ENCODE results near the gene SPSB4. TPM values are rescaled to one million over a fixed set of nuclear protein-coding genes. Genes with fewer than 3 reads are reported as not detected.

SPSB4 gene
- total RNA-seq, 2 donors from 2014 or later = 7.5 to 8.2 TPM

DNA sequence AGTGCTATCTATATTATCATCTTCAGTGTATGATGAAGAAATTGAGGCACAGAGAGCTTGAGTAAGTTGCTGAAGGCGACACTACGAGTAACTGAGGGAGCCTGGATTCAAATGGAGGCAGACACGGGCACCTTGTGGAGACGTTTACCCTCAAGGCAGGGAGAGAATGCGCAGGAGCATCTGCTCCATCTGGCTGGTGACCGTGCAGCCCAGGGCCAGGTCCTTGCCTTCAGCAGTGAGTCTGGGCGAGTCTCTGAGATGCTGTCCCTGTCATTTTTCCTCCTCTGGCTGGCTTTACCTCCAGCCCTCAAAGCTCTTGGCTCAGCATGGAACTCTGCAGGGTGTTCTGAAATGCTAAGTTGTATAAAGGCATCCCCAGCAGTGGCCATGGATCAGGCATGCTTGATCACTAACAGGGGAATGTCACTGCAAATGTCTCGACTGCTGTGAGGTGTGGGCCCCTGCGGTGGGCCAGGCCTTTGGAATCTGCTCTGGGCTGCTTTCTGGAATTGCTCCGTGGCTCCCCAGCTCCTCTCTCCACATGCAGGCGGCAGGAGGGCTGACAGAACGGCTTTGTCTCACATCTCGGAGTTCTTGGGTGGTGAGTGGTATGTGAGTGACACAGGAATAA, 19.7 kb downstream of the SPSB4 start:
- H3K9me3 Mint-ChIP-seq = no peaks in the 10 kb centered on the region
- Histone ChIP-seq H3K27ac (ENCODE audit: low read depth, low read length) (peak overlapping the region; percentile 80), H3K4me1 (ENCODE audit: control insufficient read depth, insufficient read depth, low read length) (peaks cover 8% of the 10 kb centered on the region), H3K4me3 (ENCODE audit: low read length) (no peak overlapping the region), H3K9ac (ENCODE audit: extremely low read depth, low read length, poor library complexity, severe bottlenecking) (no peak overlapping the region), H3K27me3 (ENCODE audit: control insufficient read depth, insufficient read depth, low read length, poor library complexity, severe bottlenecking) (peaks cover 15% of the 10 kb centered on the region), H3K9me3 (ENCODE audit: control insufficient read depth, low read length) (no peaks in the 10 kb centered on the region), H3K36me3 (ENCODE audit: control insufficient read depth, insufficient read depth, low read length) (no peaks in the 10 kb centered on the region)
- DNase-seq = peak; percentile 97
- H3K36me3 Mint-ChIP-seq (ENCODE audit: low read depth) = peaks cover 4% of the 10 kb centered on the region
- WGBS, 2 experiments (ENCODE audit: insufficient coverage in 1 of 2, insufficient read length in 1 of 2) = 8 to 18% methylated on average over 7 to 13 of the region's 13 CpGs
- no peak overlapping the region for H3K4me3 Mint-ChIP-seq
- TF ChIP-seq, protein P1, sequence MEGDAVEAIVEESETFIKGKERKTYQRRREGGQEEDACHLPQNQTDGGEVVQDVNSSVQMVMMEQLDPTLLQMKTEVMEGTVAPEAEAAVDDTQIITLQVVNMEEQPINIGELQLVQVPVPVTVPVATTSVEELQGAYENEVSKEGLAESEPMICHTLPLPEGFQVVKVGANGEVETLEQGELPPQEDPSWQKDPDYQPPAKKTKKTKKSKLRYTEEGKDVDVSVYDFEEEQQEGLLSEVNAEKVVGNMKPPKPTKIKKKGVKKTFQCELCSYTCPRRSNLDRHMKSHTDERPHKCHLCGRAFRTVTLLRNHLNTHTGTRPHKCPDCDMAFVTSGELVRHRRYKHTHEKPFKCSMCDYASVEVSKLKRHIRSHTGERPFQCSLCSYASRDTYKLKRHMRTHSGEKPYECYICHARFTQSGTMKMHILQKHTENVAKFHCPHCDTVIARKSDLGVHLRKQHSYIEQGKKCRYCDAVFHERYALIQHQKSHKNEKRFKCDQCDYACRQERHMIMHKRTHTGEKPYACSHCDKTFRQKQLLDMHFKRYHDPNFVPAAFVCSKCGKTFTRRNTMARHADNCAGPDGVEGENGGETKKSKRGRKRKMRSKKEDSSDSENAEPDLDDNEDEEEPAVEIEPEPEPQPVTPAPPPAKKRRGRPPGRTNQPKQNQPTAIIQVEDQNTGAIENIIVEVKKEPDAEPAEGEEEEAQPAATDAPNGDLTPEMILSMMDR (conservative IDR thresholded peaks at IDR 0.05) = no peak
- peak overlapping the region; percentile 79 for H3K27ac Mint-ChIP-seq
- peaks cover 43% of the 10 kb centered on the region for H3K4me1 Mint-ChIP-seq
- H3K27me3 Mint-ChIP-seq (ENCODE audit: insufficient read depth) = peaks cover 41% of the 10 kb centered on the region

DNA sequence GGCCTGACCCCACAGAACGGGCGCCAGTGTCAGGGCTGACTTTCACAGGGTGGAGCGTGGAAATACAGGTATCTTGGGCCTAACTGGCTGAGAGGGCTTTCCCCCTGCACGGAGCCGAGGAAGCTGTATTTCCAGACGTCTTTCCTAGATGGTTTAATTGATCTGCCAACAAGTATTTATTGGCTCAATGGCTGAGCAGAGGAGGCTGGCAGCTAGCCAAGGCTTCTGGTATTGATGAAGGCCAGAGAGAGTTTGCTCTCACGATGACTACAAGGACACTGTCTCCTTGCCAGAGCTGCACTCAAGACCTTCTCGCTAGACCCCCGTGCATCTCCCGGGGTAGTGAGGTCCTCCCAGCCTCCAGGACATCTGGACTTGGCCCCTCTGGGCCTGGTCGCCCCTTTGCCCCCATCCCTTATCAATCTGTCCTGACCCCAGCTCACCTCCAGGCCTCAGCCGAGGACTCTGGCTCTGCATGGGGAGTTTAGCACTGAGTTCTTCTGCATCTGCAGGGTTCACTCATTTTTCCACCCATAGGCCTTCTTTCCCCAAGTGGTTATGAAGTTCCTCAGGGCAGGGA, 20.6 kb downstream of the SPSB4 start:
- peak overlapping the region; percentile 80 for H3K27ac ChIP-seq (ENCODE audit: low read depth, low read length)
- H3K4me3 ChIP-seq (ENCODE audit: low read length) = no peak overlapping the region
- H3K27me3 ChIP-seq (ENCODE audit: control insufficient read depth, insufficient read depth, low read length, poor library complexity, severe bottlenecking) = peaks cover 15% of the 10 kb centered on the region
- WGBS, 2 experiments (ENCODE audit: insufficient coverage in 1 of 2, insufficient read length in 1 of 2) = 76 to 80% methylated on average over 11 to 12 of the region's 12 CpGs
- H3K27me3 Mint-ChIP-seq (ENCODE audit: insufficient read depth) = peaks cover 41% of the 10 kb centered on the region
- peak; percentile 68 for DNase-seq
- peaks cover 51% of the 10 kb centered on the region for H3K4me1 Mint-ChIP-seq
- H3K4me1 ChIP-seq (ENCODE audit: control insufficient read depth, insufficient read depth, low read length) = peaks cover 14% of the 10 kb centered on the region
- TF ChIP-seq, protein P1 (conservative IDR thresholded peaks at IDR 0.05) = no peak
- no peaks in the 10 kb centered on the region for H3K9me3 Mint-ChIP-seq
- H3K36me3 ChIP-seq (ENCODE audit: control insufficient read depth, insufficient read depth, low read length) = no peaks in the 10 kb centered on the region
- no peaks in the 10 kb centered on the region for H3K9me3 ChIP-seq (ENCODE audit: control insufficient read depth, low read length)
- H3K9ac ChIP-seq (ENCODE audit: extremely low read depth, low read length, poor library complexity, severe bottlenecking) = no peak overlapping the region
- H3K4me3 Mint-ChIP-seq = no peak overlapping the region
- no peak overlapping the region for H3K27ac Mint-ChIP-seq
- peaks cover 2% of the 10 kb centered on the region for H3K36me3 Mint-ChIP-seq (ENCODE audit: low read depth)

DNA sequence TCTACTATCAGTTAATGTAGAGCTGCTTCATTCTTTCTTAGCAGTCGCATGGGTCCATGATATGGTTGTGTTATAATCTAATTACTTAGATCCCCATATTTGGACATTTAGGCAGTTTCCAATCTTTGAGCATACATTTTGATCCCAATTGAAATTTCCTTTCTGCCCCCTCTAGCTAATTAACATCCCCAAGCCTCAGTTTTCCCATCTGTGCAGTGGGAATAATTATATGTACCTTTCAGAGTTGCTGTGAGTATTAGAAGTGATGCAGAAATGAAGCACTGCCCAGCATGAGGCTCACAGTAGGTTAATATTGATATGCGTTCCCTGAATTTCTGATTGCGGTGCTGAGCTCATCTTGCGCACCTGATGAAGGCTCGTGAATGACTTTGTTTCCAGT, 21.8 kb downstream of the SPSB4 start:
- H3K36me3 ChIP-seq (ENCODE audit: control insufficient read depth, insufficient read depth, low read length) = no peaks in the 10 kb centered on the region
- H3K9me3 ChIP-seq (ENCODE audit: control insufficient read depth, low read length) = no peaks in the 10 kb centered on the region
- no peaks in the 10 kb centered on the region for H3K9me3 Mint-ChIP-seq
- peaks cover 61% of the 10 kb centered on the region for H3K4me1 Mint-ChIP-seq
- TF ChIP-seq, protein P1 (conservative IDR thresholded peaks at IDR 0.05) = no peak
- H3K36me3 Mint-ChIP-seq (ENCODE audit: low read depth) = no peaks in the 10 kb centered on the region
- no peak overlapping the region for H3K27ac ChIP-seq (ENCODE audit: low read depth, low read length)
- 95 to 100% methylated on average over 1 to 4 of the region's 5 CpGs for WGBS, 2 experiments (ENCODE audit: insufficient coverage in 1 of 2, insufficient read length in 1 of 2)
- no peak for DNase-seq
- H3K4me1 ChIP-seq (ENCODE audit: control insufficient read depth, insufficient read depth, low read length) = peaks cover 22% of the 10 kb centered on the region
- H3K27ac Mint-ChIP-seq = no peak overlapping the region
- H3K4me3 ChIP-seq (ENCODE audit: low read length) = no peak overlapping the region
- H3K9ac ChIP-seq (ENCODE audit: extremely low read depth, low read length, poor library complexity, severe bottlenecking) = no peak overlapping the region
- no peak overlapping the region for H3K4me3 Mint-ChIP-seq
- H3K27me3 ChIP-seq (ENCODE audit: control insufficient read depth, insufficient read depth, low read length, poor library complexity, severe bottlenecking) = peaks cover 8% of the 10 kb centered on the region
- H3K27me3 Mint-ChIP-seq (ENCODE audit: insufficient read depth) = peaks cover 34% of the 10 kb centered on the region
